SU-DHL-6 (cell line): ENCODE data around the gene HRK.

Experiments used
- EZH2phosphoT487 ChIP-seq: fragments of 200-600 bp; sonication (generic), shearing (Covaris generic); conservative IDR thresholded peaks from 2 replicates; pipeline ENCODE4 v1.6.1; 2018; ENCODE audit warnings: mild to moderate bottlenecking, antibody characterized with exemption, low read length, moderate library complexity, mixed read lengths
- TF ChIP-seq, protein P1 (sequence below): fragments of 200-600 bp; sonication (generic); IDR thresholded peaks from one replicate; pipeline ENCODE4 v1.5.1; 2017; ENCODE audit warnings: antibody characterized with exemption, mild to moderate bottlenecking, low read length, moderate library complexity; ENCODE audit not compliant: insufficient read depth, poor library complexity, severe bottlenecking

DNA sequence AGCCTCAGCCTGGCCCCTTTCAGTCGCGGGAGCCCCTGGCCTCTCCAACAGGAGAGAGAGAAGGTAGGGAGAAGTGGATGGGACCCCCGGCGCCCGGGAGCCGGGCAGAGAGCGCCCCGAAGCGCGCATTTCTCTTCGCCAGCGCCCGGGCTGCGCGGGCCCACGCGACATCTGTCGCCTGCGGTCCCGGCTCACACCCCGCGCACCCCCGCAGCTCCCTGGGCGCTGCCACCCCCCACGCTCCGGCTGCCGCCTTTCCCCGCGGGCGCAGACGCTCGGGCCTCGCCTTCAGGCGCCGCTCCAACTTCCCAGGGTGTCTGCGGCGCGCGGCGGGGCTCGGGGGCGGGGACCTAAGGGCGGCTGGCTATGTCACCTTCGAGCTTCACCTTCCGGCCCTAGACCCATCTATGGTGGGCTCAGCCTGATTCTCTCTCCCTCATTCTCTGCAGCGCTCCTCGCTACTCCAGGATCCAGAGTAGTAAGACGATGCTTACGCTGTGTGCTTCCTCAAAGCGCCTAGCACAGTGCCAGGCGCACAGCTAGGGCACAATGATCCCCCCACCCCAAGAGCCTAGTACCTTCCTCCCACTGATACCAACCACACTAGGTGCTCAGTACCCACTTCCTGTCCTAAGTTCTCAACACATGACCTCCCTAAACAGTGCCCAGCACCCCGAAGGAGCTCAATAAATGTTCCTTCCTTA, 1.6 kb downstream of the HRK start:
- TF ChIP-seq, protein P1, sequence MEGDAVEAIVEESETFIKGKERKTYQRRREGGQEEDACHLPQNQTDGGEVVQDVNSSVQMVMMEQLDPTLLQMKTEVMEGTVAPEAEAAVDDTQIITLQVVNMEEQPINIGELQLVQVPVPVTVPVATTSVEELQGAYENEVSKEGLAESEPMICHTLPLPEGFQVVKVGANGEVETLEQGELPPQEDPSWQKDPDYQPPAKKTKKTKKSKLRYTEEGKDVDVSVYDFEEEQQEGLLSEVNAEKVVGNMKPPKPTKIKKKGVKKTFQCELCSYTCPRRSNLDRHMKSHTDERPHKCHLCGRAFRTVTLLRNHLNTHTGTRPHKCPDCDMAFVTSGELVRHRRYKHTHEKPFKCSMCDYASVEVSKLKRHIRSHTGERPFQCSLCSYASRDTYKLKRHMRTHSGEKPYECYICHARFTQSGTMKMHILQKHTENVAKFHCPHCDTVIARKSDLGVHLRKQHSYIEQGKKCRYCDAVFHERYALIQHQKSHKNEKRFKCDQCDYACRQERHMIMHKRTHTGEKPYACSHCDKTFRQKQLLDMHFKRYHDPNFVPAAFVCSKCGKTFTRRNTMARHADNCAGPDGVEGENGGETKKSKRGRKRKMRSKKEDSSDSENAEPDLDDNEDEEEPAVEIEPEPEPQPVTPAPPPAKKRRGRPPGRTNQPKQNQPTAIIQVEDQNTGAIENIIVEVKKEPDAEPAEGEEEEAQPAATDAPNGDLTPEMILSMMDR, result no peak
- 0 out of 2 replicates have a peak, but pooled peaks have one; percentile 78 for TF ChIP-seq EZH2phosphoT487
